ENCODE measurements around the gene UGGT1. TPM values are rescaled to one million over a fixed set of nuclear protein-coding genes. Genes with fewer than 3 reads are reported as not detected.

The UGGT1 gene
- total RNA-seq, 4 donors from 2014 or later: 38.8 to 57.2 (median 52.2) TPM

DNA sequence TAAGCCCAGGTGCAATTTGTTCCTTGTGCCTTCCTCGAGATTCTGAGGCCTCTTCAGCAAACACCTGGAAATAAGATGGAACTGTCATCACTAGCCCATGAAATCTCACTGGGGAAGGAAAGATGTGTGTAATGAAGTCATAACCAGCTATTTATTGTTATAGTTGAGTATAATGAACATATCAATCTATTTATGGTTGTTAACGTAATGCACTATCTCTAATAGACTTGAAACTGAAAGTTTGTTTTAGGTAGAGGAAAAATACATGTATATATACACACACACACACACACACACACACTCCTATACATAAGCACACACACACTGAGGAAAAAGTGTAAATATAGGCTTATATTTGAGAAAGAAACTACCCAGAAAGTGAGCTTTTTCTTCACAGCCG lies 62.8 kb downstream of the UGGT1 start:
- Histone ChIP-seq H3K4me1 (no peaks in the 10 kb centered on the region), H3K9me3 (no peaks in the 10 kb centered on the region), H3K36me3 (peaks cover 0 to 51% (median 20%) of the 10 kb centered on the region in 4 donors), H3K4me3 (no peak overlapping the region), H3K27me3 (no peaks in the 10 kb centered on the region), H3K27ac (no peak overlapping the region)
- WGBS, 2 donors (ENCODE audit: low coverage in 1 of 2): 80 to 88% methylated on average over 3 of the region's 3 CpGs
- intact Hi-C loops (cut with DNase I; ENCODE audit: low total_unique reads): no loop called here
- in situ Hi-C loops (cut with MboI; ENCODE audit: low pct_ligation_motif_present in 1 of 4, low pct_unique_long_range_greater_than_20kb in 1 of 4, low sequenced_read_pairs in 3 of 4): no loop called here
- DNase-seq: no peak
- no peak for TF ChIP-seq POLR2A (IDR thresholded peaks at IDR 0.05)
- TF ChIP-seq POLR2AphosphoS5 (IDR thresholded peaks at IDR 0.05): no peak
- TF ChIP-seq, protein P1, sequence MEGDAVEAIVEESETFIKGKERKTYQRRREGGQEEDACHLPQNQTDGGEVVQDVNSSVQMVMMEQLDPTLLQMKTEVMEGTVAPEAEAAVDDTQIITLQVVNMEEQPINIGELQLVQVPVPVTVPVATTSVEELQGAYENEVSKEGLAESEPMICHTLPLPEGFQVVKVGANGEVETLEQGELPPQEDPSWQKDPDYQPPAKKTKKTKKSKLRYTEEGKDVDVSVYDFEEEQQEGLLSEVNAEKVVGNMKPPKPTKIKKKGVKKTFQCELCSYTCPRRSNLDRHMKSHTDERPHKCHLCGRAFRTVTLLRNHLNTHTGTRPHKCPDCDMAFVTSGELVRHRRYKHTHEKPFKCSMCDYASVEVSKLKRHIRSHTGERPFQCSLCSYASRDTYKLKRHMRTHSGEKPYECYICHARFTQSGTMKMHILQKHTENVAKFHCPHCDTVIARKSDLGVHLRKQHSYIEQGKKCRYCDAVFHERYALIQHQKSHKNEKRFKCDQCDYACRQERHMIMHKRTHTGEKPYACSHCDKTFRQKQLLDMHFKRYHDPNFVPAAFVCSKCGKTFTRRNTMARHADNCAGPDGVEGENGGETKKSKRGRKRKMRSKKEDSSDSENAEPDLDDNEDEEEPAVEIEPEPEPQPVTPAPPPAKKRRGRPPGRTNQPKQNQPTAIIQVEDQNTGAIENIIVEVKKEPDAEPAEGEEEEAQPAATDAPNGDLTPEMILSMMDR (IDR thresholded peaks at IDR 0.05): no peak
- TF ChIP-seq EP300 (IDR thresholded peaks at IDR 0.05; ENCODE audit: low read depth): no peak

DNA sequence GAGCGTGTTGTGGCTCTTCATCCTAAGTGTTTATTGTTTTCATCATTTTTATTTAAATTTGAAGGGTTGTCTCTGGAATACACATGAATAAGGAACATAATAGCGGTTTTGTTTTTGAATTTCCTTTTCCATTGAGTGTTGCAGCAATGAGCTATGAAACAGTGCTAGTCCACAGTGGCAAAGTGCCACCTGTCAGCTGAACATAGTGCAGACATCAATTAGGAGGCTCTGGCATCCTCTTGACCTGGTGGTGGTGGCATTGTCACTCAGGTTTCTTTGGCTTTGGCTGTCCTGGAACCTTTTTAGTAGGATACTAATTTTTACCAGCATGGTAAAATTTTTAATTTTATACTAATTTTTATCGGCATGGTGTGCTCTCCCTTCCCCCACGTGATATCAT lies 63.2 kb downstream of the UGGT1 start:
- H3K4me3 ChIP-seq: no peak overlapping the region
- no peaks in the 10 kb centered on the region for H3K27me3 ChIP-seq
- no peaks in the 10 kb centered on the region for H3K9me3 ChIP-seq
- no peak overlapping the region for H3K27ac ChIP-seq
- in situ Hi-C loops (cut with MboI; ENCODE audit: low pct_ligation_motif_present in 1 of 4, low pct_unique_long_range_greater_than_20kb in 1 of 4, low sequenced_read_pairs in 3 of 4) (no loop called here), intact Hi-C loops (cut with DNase I; ENCODE audit: low total_unique reads) (no loop called here)
- H3K36me3 ChIP-seq: peaks cover 0 to 51% (median 18%) of the 10 kb centered on the region in 4 donors
- 93 to 97% methylated on average over 3 to 4 of the region's 4 CpGs for WGBS, 2 donors (ENCODE audit: low coverage in 1 of 2)
- TF ChIP-seq EP300 (IDR thresholded peaks at IDR 0.05; ENCODE audit: low read depth) (no peak), POLR2AphosphoS5 (IDR thresholded peaks at IDR 0.05) (no peak)
- TF ChIP-seq, protein P1 (IDR thresholded peaks at IDR 0.05): no peak
- DNase-seq: no peak
- H3K4me1 ChIP-seq: no peaks in the 10 kb centered on the region

DNA sequence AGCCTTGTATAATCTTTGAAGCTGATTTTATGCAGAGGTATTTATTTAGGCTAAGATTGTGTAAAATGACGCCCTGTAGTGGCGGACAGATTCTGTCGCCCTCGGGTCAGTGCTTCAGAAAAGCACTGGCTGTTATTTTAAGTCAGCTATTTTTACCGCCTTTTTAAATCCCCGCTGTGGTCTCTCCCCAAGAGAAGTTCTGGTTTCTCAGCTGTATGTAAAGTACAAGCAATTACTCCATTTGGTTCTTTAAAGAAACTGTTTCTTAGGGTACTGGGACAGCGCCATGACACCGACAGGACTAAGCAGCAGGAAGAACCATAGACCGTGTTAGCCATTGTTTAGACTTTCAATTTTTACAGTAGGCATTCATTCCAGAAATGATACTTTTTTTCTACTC lies 65.0 kb downstream of the UGGT1 start:
- H3K4me1 ChIP-seq: no peaks in the 10 kb centered on the region
- no peak overlapping the region for H3K4me3 ChIP-seq
- peaks cover 0 to 66% (median 17%) of the 10 kb centered on the region in 4 donors for H3K36me3 ChIP-seq
- in situ Hi-C loops (cut with MboI; ENCODE audit: low pct_ligation_motif_present in 1 of 4, low pct_unique_long_range_greater_than_20kb in 1 of 4, low sequenced_read_pairs in 3 of 4): no loop called here
- intact Hi-C loops (cut with DNase I; ENCODE audit: low total_unique reads): no loop called here
- no peak for TF ChIP-seq POLR2A (IDR thresholded peaks at IDR 0.05)
- no peak for TF ChIP-seq EP300 (IDR thresholded peaks at IDR 0.05; ENCODE audit: low read depth)
- TF ChIP-seq POLR2AphosphoS5 (IDR thresholded peaks at IDR 0.05): no peak
- TF ChIP-seq, protein P1 (IDR thresholded peaks at IDR 0.05): no peak
- no peaks in the 10 kb centered on the region for H3K27me3 ChIP-seq
- no peak for DNase-seq
- H3K9me3 ChIP-seq: no peaks in the 10 kb centered on the region
- whole genome bisulfite sequencing, 2 donors (ENCODE audit: low coverage in 1 of 2): 84 to 93% methylated on average over 9 of the region's 9 CpGs
- H3K27ac ChIP-seq: no peak overlapping the region

DNA sequence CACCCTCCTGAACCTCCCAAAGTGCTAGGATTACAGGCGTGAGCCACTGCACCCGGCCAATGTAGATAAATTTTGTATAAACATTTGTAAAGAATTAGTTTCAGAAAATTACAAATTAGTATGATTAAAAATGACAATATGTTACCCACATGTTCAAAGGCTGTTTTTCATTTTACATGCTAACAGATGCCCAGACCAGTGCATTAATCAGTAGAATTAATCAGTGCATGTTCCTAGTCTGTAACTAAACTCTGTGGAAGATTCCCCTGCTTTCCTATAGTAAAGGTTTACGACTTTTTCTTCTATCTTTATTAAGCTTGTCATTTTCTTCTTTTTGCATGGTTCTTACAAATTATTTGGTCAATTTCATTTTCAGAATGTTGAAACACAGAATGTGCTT lies 65.8 kb downstream of the UGGT1 start:
- Histone ChIP-seq H3K4me3 (no peak overlapping the region), H3K36me3 (peaks cover 0 to 59% (median 21%) of the 10 kb centered on the region in 4 donors), H3K27me3 (no peaks in the 10 kb centered on the region), H3K4me1 (no peaks in the 10 kb centered on the region), H3K9me3 (no peaks in the 10 kb centered on the region), H3K27ac (no peak overlapping the region)
- DNase-seq: no peak
- in situ Hi-C loops (cut with MboI; ENCODE audit: low pct_ligation_motif_present in 1 of 4, low pct_unique_long_range_greater_than_20kb in 1 of 4, low sequenced_read_pairs in 3 of 4): no loop called here
- WGBS, 2 donors (ENCODE audit: low coverage in 1 of 2): 85 to 87% methylated on average over 3 of the region's 3 CpGs
- intact Hi-C loops (cut with DNase I; ENCODE audit: low total_unique reads): no loop called here
- TF ChIP-seq EP300 (IDR thresholded peaks at IDR 0.05; ENCODE audit: low read depth) (no peak), POLR2AphosphoS5 (IDR thresholded peaks at IDR 0.05) (no peak), POLR2A (IDR thresholded peaks at IDR 0.05) (no peak)
- TF ChIP-seq, protein P1 (IDR thresholded peaks at IDR 0.05): no peak
